OCI-LY7 (cell line): ENCODE data around the gene ADAMTSL2.

Experiments
- EZH2phosphoT487 ChIP-seq: fragments of 200-600 bp; sonication (generic); IDR thresholded peaks from 2 replicates; pipeline ENCODE4 v1.6.1; 2018; ENCODE audit warnings: low read depth, borderline replicate concordance, mild to moderate bottlenecking, mixed run types, antibody characterized with exemption, low read length, moderate library complexity, mixed read lengths
- TF ChIP-seq, protein P1 (sequence below): fragments of 200-600 bp; sonication (generic); conservative IDR thresholded peaks from 2 replicates; pipeline ENCODE4 v1.5.1; 2014; ENCODE audit warnings: mild to moderate bottlenecking, antibody characterized with exemption, low read length, moderate library complexity, mixed read lengths

DNA sequence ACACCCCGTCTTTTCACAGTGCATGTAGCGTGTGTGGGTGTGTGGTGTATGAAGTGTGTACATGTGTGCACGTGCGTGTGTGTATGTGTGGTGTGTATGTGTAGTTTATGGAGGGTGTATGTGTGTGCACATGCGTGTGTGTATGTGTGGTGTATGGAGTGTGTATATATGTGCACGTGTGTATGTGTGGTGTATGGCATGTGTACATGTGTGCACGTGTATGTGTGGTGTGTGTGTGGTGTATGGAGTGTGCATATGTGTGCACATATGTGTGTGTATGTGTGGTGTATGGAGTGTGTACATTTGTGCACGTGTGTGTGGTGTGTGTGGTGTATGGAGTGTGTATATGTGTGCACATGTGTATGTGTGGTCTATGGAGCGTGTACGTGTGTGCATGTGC is 22.9 kb upstream of the ADAMTSL2 start:
- TF ChIP-seq, protein P1, sequence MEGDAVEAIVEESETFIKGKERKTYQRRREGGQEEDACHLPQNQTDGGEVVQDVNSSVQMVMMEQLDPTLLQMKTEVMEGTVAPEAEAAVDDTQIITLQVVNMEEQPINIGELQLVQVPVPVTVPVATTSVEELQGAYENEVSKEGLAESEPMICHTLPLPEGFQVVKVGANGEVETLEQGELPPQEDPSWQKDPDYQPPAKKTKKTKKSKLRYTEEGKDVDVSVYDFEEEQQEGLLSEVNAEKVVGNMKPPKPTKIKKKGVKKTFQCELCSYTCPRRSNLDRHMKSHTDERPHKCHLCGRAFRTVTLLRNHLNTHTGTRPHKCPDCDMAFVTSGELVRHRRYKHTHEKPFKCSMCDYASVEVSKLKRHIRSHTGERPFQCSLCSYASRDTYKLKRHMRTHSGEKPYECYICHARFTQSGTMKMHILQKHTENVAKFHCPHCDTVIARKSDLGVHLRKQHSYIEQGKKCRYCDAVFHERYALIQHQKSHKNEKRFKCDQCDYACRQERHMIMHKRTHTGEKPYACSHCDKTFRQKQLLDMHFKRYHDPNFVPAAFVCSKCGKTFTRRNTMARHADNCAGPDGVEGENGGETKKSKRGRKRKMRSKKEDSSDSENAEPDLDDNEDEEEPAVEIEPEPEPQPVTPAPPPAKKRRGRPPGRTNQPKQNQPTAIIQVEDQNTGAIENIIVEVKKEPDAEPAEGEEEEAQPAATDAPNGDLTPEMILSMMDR: no peak
- no peak for TF ChIP-seq EZH2phosphoT487
